Prostate gland (tissue), 2 donors: ENCODE results near the gene CTF1. TPM values are rescaled to one million over a fixed set of nuclear protein-coding genes. Genes with fewer than 3 reads are reported as not detected.

ENCODE experiments used
- DNase-seq: peaks from one replicate; pipeline ENCODE4 v3.0.0-alpha.2; 2019; ENCODE audit warnings: low spot score
- H3K27ac ChIP-seq, 2 donors: fragments of 200-600 bp; sonication (generic); 2 replicates each; pipeline ENCODE4 v1.5.1; 2017 to 2019
- H3K27me3 ChIP-seq: fragments of 200-600 bp; sonication (generic); replicated peaks from 2 replicates; pipeline ENCODE4 v1.5.1; 2019; ENCODE audit not compliant: insufficient read depth
- H3K36me3 ChIP-seq, 2 donors: fragments of 200-600 bp; sonication (generic); 1 replicate in 1 of 2; 2 replicates in 1 of 2; pipeline versions ENCODE4 v1.5.1 to v1.8.1; 2017 to 2019
- H3K4me1 ChIP-seq: fragments of 200-600 bp; sonication (generic); replicated peaks from 2 replicates; pipeline ENCODE4 v1.5.1; 2019
- H3K4me3 ChIP-seq, 2 donors: fragments of 200-600 bp; sonication (generic); 2 replicates each; pipeline ENCODE4 v1.5.1; 2017 to 2019
- H3K9me3 ChIP-seq: fragments of 200-600 bp; sonication (generic); 2 replicates; pipeline ENCODE4 v1.5.1; 2017
- POLR2A ChIP-seq: fragments of 450-650 bp; IDR thresholded peaks from one replicate; pipeline ENCODE4 v1.6.1; 2016; ENCODE audit warnings: antibody characterized with exemption, mild to moderate bottlenecking
- POLR2AphosphoS5 ChIP-seq: sonication (generic); formaldehyde crosslinking; IDR thresholded peaks from one replicate; pipeline ENCODE4 v1.6.1; 2017; ENCODE audit warnings: antibody characterized with exemption
- WGBS: methylation state at CpG from one replicate; pipeline ENCODE4 v1.1.5; 2018; 5-methylcytosine and 5-hydroxymethylcytosine counted together
- intact Hi-C: fragments of 100-400 bp; cut with DNase I; formaldehyde crosslinking; loops from one replicate; pipeline ENCODE4 v1.14.2; 2022
- total RNA-seq, 2 donors: library from RNA; depleted of rRNA; stranded (reverse); fragments of >200 nt; gene quantifications; one replicate each; pipeline ENCODE4 v1.1.0, GENCODE V29; 2016
- TF ChIP-seq, protein P1 (sequence below), 4 experiments: fragments of 200-600 bp in 2 of 4; fragments of 450-650 bp in 2 of 4; sonication (generic) in 2 of 4; IDR thresholded peaks; 1 replicate in 3 of 4; 2 replicates in 1 of 4; pipeline ENCODE4 v1.5.1; 2016 to 2019; ENCODE audit warnings: antibody characterized with exemption in 4 of 4, mild to moderate bottlenecking in 2 of 4, moderate library complexity in 2 of 4

Gene CTF1
- total RNA-seq, 2 donors from 2014 or later = 9.8 to 13.9 TPM

DNA sequence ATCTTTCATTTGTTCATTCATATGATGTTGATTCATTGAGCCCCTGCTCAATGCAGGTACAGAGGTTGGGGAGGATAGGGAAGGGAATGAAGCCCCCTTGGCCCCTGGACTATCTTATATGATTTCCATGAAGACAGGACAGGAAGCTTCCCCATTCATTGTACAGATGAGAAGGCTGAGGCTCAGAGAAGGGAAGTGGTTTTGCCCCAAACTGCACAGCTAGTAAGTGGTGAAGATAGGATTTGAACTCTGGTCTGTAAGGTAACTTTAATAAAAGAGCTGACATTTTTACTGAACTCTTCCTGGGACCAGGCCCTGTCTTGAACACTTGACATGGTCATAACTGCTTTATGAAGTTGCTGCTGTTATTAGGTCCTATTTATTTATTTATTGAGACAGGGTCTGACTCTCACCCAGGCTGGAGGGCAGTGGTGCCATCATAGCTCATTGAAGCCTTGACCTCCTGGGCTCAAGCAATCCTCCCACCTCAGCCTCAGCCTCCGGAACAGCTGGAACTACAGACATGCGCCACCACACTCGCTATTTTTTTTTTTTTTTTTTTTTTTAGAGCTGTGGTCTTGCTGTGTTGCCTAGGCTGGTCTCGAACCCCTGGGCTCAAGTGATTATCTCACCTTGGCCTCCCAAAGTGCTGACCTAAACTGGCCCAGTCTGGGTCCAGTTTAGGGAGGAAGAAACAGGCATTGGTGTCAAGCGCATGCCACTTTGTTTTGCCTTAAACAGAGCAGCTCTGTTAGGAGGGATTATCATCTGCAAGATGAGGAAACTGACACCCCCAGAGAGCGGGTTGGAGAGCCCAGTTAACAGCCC, 5.0 kb downstream of the CTF1 start:
- DNase-seq = no peak
- H3K27me3 ChIP-seq = no peaks in the 10 kb centered on the region
- no peak for TF ChIP-seq POLR2AphosphoS5
- TF ChIP-seq POLR2A = no peak
- TF ChIP-seq, protein P1, sequence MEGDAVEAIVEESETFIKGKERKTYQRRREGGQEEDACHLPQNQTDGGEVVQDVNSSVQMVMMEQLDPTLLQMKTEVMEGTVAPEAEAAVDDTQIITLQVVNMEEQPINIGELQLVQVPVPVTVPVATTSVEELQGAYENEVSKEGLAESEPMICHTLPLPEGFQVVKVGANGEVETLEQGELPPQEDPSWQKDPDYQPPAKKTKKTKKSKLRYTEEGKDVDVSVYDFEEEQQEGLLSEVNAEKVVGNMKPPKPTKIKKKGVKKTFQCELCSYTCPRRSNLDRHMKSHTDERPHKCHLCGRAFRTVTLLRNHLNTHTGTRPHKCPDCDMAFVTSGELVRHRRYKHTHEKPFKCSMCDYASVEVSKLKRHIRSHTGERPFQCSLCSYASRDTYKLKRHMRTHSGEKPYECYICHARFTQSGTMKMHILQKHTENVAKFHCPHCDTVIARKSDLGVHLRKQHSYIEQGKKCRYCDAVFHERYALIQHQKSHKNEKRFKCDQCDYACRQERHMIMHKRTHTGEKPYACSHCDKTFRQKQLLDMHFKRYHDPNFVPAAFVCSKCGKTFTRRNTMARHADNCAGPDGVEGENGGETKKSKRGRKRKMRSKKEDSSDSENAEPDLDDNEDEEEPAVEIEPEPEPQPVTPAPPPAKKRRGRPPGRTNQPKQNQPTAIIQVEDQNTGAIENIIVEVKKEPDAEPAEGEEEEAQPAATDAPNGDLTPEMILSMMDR (IDR thresholded peaks at IDR 0.05) = no peak
- peaks cover 5% of the 10 kb centered on the region for H3K4me1 ChIP-seq
- no peaks in the 10 kb centered on the region for H3K36me3 ChIP-seq
- WGBS = 43% methylated on average over 6 of the region's 6 CpGs
- H3K27ac ChIP-seq = peak overlapping the region; percentile 69 to 86
- no peaks in the 10 kb centered on the region for H3K9me3 ChIP-seq
- peak overlapping the region; percentile 39 to 50 for H3K4me3 ChIP-seq
- intact Hi-C loops = loop anchor here (1.0 kb wide), 1 partner anchor 57 kb away; no protein-coding TSS in a partner anchor

DNA sequence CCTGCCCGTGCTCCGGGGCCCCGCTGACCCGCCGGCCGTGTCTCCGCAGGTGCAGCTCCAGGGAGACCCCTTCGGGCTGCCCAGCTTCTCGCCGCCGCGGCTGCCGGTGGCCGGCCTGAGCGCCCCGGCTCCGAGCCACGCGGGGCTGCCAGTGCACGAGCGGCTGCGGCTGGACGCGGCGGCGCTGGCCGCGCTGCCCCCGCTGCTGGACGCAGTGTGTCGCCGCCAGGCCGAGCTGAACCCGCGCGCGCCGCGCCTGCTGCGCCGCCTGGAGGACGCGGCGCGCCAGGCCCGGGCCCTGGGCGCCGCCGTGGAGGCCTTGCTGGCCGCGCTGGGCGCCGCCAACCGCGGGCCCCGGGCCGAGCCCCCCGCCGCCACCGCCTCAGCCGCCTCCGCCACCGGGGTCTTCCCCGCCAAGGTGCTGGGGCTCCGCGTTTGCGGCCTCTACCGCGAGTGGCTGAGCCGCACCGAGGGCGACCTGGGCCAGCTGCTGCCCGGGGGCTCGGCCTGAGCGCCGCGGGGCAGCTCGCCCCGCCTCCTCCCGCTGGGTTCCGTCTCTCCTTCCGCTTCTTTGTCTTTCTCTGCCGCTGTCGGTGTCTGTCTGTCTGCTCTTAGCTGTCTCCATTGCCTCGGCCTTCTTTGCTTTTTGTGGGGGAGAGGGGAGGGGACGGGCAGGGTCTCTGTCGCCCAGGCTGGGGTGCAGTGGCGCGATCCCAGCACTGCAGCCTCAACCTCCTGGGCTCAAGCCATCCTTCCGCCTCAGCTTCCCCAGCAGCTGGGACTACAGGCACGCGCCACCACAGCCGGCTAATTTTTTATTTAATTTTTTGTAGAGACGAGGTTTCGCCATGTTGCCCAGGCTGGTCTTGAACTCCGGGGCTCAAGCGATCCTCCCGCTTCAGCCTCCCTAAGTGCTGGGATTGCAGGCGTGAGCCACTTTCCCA, 5.9 kb downstream of the CTF1 start:
- TF ChIP-seq POLR2A = no peak
- TF ChIP-seq, protein P1 (IDR thresholded peaks at IDR 0.05) = peak in 3 of 4 experiments; percentile 18 to 63 (median 21)
- Histone ChIP-seq H3K36me3 (no peaks in the 10 kb centered on the region), H3K4me3 (peak overlapping the region; percentile 39 to 50), H3K27ac (peak overlapping the region; percentile 86), H3K27me3 (no peaks in the 10 kb centered on the region), H3K4me1 (peaks cover 3% of the 10 kb centered on the region), H3K9me3 (no peaks in the 10 kb centered on the region)
- DNase-seq = peak; percentile 48
- intact Hi-C loops = loop anchor here (1.0 kb wide), 1 partner anchor 58 kb away; no protein-coding TSS in a partner anchor
- WGBS = 14% methylated on average over 67 of the region's 99 CpGs

DNA sequence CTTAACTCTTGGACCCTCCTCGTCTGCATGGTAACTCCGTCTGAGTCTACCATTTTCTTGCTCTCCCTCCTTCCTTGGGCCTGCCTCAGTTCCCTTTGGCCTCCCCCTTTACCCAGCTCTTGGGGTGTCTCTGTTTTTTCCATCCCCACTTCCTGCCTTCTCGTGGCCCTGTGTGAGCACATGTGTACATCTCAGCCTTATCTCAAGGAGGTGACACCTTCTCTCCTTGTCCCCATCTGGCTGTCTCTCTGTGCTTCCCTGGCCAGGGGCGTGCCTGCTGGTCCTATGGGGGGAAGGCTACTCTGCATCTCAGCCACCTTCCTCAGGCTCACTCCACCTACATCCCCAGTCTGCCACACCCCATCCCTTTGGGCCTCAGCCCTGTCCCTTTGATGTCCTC, 6.6 kb downstream of the CTF1 start:
- no peak for DNase-seq
- Histone ChIP-seq H3K4me1 (no peaks in the 10 kb centered on the region), H3K27ac (no peak overlapping the region), H3K9me3 (no peaks in the 10 kb centered on the region), H3K27me3 (no peaks in the 10 kb centered on the region), H3K36me3 (no peaks in the 10 kb centered on the region), H3K4me3 (no peak overlapping the region)
- WGBS = 88% methylated on average over 4 of the region's 4 CpGs
- TF ChIP-seq, protein P1 (IDR thresholded peaks at IDR 0.05) = peak in 1 of 4 experiments; percentile 7
- no peak for TF ChIP-seq POLR2A
- intact Hi-C loops = no loop called here

DNA sequence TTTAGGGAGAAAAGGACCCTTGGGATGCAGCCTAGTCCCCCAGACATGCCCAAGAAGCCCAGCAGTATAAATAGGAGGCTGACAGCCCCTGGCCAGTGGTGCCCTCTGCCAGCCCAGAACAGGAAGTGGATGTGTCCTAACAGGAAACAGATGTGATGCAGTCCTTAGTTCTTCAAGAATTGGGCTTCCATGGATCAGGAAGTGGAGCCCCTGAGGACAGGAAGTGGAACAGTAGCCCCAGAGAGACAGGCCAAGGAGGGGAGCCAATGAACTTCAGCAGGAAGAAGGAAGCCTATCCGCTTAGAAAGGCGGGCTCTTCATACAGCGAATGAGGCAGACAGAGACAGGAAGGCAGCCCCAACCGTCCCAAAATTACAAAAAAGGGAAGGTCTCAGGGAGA, 7.2 kb downstream of the CTF1 start:
- Histone ChIP-seq H3K4me3 (no peak overlapping the region), H3K9me3 (no peaks in the 10 kb centered on the region), H3K4me1 (no peaks in the 10 kb centered on the region), H3K27ac (no peak overlapping the region), H3K27me3 (no peaks in the 10 kb centered on the region), H3K36me3 (no peaks in the 10 kb centered on the region)
- TF ChIP-seq, protein P1 (IDR thresholded peaks at IDR 0.05) = no peak
- TF ChIP-seq POLR2AphosphoS5 = no peak
- no peak for TF ChIP-seq POLR2A
- intact Hi-C loops = no loop called here
- no peak for DNase-seq
- WGBS = 74% methylated on average over 4 of the region's 4 CpGs
